ENCODE data around the gene CLEC1A. TPM values are rescaled to one million over a fixed set of nuclear protein-coding genes. Genes with fewer than 3 reads are reported as not detected.

The CLEC1A gene
- total RNA-seq, 1 donor from 2014 or later, result not detected

GRCh38 chr12:10122689-10123088 is 23.9 kb upstream of the CLEC1A start:
- no peak overlapping the region for H3K4me3 ChIP-seq (ENCODE audit: low read depth, low read length)
- no peak for TF ChIP-seq CTCF (IDR thresholded peaks at IDR 0.05; ENCODE audit: insufficient read depth, low read length, severe bottlenecking)
- FAIRE-seq (no peak), DNase-seq (ENCODE audit: low read depth) (no peak)
- H3K27me3 ChIP-seq (ENCODE audit: control insufficient read depth, insufficient read depth, low read length), result no peaks in the 10 kb centered on the region
- H3K36me3 ChIP-seq (ENCODE audit: control insufficient read depth, insufficient read depth, low read length), result no peaks in the 10 kb centered on the region

DNA sequence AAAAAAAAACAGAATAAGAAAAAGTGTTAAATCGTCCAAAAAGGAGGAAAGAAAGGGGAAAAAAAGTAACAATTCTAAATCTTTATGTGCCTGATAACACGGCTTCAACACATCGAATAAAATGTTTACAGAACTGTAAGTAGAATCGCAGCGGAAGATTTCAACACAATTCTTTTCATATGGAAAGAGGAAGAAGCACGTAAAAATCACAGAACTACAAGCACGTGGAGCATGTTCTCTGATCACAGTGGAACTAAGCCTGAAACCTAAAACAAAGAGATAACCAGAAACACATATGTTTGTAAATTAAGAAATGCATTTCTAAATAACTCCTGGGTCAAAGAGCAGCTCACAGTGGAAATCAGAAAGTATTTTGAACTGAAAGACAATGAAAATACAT is 22.5 kb upstream of the CLEC1A start:
- no peak for TF ChIP-seq CTCF (IDR thresholded peaks at IDR 0.05; ENCODE audit: insufficient read depth, low read length, severe bottlenecking)
- Histone ChIP-seq H3K27me3 (ENCODE audit: control insufficient read depth, insufficient read depth, low read length) (no peaks in the 10 kb centered on the region), H3K4me3 (ENCODE audit: low read depth, low read length) (no peak overlapping the region), H3K36me3 (ENCODE audit: control insufficient read depth, insufficient read depth, low read length) (no peaks in the 10 kb centered on the region)
- FAIRE-seq (no peak), DNase-seq (ENCODE audit: low read depth) (no peak)

DNA sequence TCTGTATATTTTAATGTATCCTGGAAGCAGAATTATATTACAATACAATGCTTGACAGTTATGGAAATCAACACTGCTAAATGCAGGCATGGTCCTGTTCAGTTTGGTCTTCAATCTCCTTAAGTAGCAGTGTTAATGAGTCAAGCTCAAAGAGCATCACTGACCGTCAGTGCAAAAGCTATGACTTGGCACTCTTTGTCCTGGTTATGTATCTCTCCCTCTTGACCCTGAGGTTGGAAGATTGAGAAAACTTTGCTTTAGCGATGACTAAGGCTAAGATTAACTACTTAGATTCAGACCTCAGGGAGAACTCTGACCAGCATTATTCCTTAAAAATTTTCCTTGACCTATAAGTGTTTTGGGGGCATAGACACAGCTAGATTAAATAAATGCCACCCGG is 20.3 kb upstream of the CLEC1A start:
- DNase-seq (ENCODE audit: low read depth) (no peak), FAIRE-seq (no peak)

GRCh38 chr12:10115890-10116289 is 17.1 kb upstream of the CLEC1A start:
- Histone ChIP-seq H3K27me3 (ENCODE audit: control insufficient read depth, insufficient read depth, low read length) (no peaks in the 10 kb centered on the region), H3K4me3 (ENCODE audit: low read depth, low read length) (no peak overlapping the region), H3K36me3 (ENCODE audit: control insufficient read depth, insufficient read depth, low read length) (no peaks in the 10 kb centered on the region)
- DNase-seq (ENCODE audit: low read depth) (peak; percentile 21), FAIRE-seq (no peak)
- TF ChIP-seq CTCF (IDR thresholded peaks at IDR 0.05; ENCODE audit: insufficient read depth, low read length, severe bottlenecking), result no peak

More for the DNA sequence above, 20.3 kb upstream of the CLEC1A start:
- H3K27me3 ChIP-seq (ENCODE audit: control insufficient read depth, insufficient read depth, low read length), result no peaks in the 10 kb centered on the region
- no peak overlapping the region for H3K4me3 ChIP-seq (ENCODE audit: low read depth, low read length)
- no peak for TF ChIP-seq CTCF (IDR thresholded peaks at IDR 0.05; ENCODE audit: insufficient read depth, low read length, severe bottlenecking)
- H3K36me3 ChIP-seq (ENCODE audit: control insufficient read depth, insufficient read depth, low read length), result no peaks in the 10 kb centered on the region

DNA sequence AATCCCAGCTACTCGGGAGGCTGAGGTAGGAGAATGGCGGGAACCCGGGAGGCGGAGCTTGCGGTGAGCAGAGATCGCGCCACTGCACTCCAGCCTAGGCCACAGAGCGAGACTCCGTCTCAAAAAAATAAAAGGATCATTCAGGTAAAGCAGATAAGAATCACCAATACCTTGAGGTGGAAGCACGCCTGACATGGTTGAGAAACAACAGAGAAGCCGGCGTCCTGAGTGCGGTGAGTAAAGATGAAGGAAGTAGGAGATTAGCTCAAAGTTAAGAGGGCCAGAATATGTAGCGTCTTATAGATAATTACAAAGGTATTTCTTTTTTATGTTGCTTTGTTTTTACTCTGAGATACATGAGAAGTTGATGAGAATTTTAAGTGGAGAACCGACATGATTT is 16.5 kb upstream of the CLEC1A start:
- Histone ChIP-seq H3K36me3 (ENCODE audit: control insufficient read depth, insufficient read depth, low read length) (no peaks in the 10 kb centered on the region), H3K4me3 (ENCODE audit: low read depth, low read length) (no peak overlapping the region), H3K27me3 (ENCODE audit: control insufficient read depth, insufficient read depth, low read length) (no peaks in the 10 kb centered on the region)
- no peak for TF ChIP-seq CTCF (IDR thresholded peaks at IDR 0.05; ENCODE audit: insufficient read depth, low read length, severe bottlenecking)
- DNase-seq (ENCODE audit: low read depth) (no peak), FAIRE-seq (no peak)

DNA sequence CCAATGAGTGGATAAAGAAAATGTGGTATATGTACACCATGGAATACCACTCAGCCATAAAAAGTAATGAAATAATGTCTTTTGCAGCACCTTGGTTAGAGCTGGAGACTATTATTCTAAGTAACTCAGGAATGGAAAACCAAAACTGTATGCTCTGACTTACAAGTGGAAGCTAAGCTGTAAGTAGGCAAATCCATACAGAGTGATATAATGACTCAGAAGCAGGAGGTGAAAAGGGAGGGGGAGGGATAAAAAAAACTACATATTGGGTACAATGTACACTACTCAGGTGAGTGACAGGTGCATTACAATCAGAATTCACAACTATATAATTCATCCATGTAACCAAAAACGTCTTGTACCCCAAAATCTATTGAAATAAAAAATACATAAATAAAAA is 15.1 kb upstream of the CLEC1A start:
- Histone ChIP-seq H3K36me3 (ENCODE audit: control insufficient read depth, insufficient read depth, low read length) (no peaks in the 10 kb centered on the region), H3K27me3 (ENCODE audit: control insufficient read depth, insufficient read depth, low read length) (no peaks in the 10 kb centered on the region), H3K4me3 (ENCODE audit: low read depth, low read length) (no peak overlapping the region)
- DNase-seq (ENCODE audit: low read depth), result peak; percentile 31
- no peak for FAIRE-seq
- TF ChIP-seq CTCF (IDR thresholded peaks at IDR 0.05; ENCODE audit: insufficient read depth, low read length, severe bottlenecking), result no peak

All from bronchial epithelial cell (primary cell).